KOPT-K1 (cell line): ENCODE results near the gene SH2D5.

Experiments used
- H3K27ac ChIP-seq: fragments of 200-600 bp; sonication (generic); 2 replicates; pipeline ENCODE4 v1.5.1; 2016; ENCODE audit warnings: antibody characterized with exemption, mild to moderate bottlenecking, low read depth, low read length; ENCODE audit not compliant: poor library complexity, severe bottlenecking
- H3K36me3 ChIP-seq: fragments of 200-600 bp; sonication (generic); 2 replicates; pipeline ENCODE4 v1.5.1; 2017; ENCODE audit warnings: antibody characterized with exemption, mild to moderate bottlenecking, low read length, moderate library complexity; ENCODE audit not compliant: insufficient read depth
- H3K9me3 ChIP-seq: fragments of 200-600 bp; sonication (generic); 2 replicates; pipeline ENCODE4 v1.5.1; 2017; ENCODE audit warnings: antibody characterized with exemption, low read length, mild to moderate bottlenecking; ENCODE audit not compliant: insufficient read depth, poor library complexity, severe bottlenecking

SH2D5 gene

GRCh38 chr1:20731057-20731991, 1.2 kb downstream of the SH2D5 start:
- Histone ChIP-seq H3K9me3 (no peaks in the 10 kb centered on the region), H3K36me3 (no peaks in the 10 kb centered on the region; the same call in 1 of the 2 replicates), H3K27ac (no peak overlapping the region)

GRCh38 chr1:20730690-20731056, 1.8 kb downstream of the SH2D5 start:
- Histone ChIP-seq H3K27ac (no peak overlapping the region), H3K9me3 (no peaks in the 10 kb centered on the region)

GRCh38 chr1:20729990-20730689, 2.4 kb downstream of the SH2D5 start:
- no peaks in the 10 kb centered on the region for H3K36me3 ChIP-seq
- H3K9me3 ChIP-seq = no peaks in the 10 kb centered on the region
- H3K27ac ChIP-seq = no peak overlapping the region

More at GRCh38 chr1:20730690-20731056, 1.8 kb downstream of the SH2D5 start:
- no peaks in the 10 kb centered on the region; the same call in 1 of the 2 replicates for H3K36me3 ChIP-seq

- Histone ChIP-seq H3K36me3 (no peaks in the 10 kb centered on the region), H3K9me3 (no peaks in the 10 kb centered on the region), H3K27ac (no peak overlapping the region)
Measured at GRCh38 chr1:20729155-20729931, 3.2 kb downstream of the SH2D5 start.

GRCh38 chr1:20728371-20729154, 3.9 kb downstream of the SH2D5 start:
- Histone ChIP-seq H3K27ac (no peak overlapping the region), H3K9me3 (no peaks in the 10 kb centered on the region), H3K36me3 (no peaks in the 10 kb centered on the region)

GRCh38 chr1:20727746-20728316, 4.7 kb downstream of the SH2D5 start:
- no peaks in the 10 kb centered on the region for H3K9me3 ChIP-seq
- H3K36me3 ChIP-seq = no peaks in the 10 kb centered on the region
- H3K27ac ChIP-seq = no peak overlapping the region

- no peaks in the 10 kb centered on the region for H3K9me3 ChIP-seq
- no peaks in the 10 kb centered on the region for H3K36me3 ChIP-seq
- H3K27ac ChIP-seq = no peak overlapping the region
Measured at GRCh38 chr1:20726932-20727745, 5.4 kb downstream of the SH2D5 start.

GRCh38 chr1:20726118-20726911, 6.2 kb downstream of the SH2D5 start:
- no peaks in the 10 kb centered on the region for H3K36me3 ChIP-seq
- no peaks in the 10 kb centered on the region for H3K9me3 ChIP-seq
- H3K27ac ChIP-seq = no peak overlapping the region

GRCh38 chr1:20725189-20726117, 7.0 kb downstream of the SH2D5 start:
- no peaks in the 10 kb centered on the region for H3K36me3 ChIP-seq
- no peaks in the 10 kb centered on the region for H3K9me3 ChIP-seq
- no peak overlapping the region for H3K27ac ChIP-seq

- H3K27ac ChIP-seq = no peak overlapping the region
- no peaks in the 10 kb centered on the region for H3K9me3 ChIP-seq
- H3K36me3 ChIP-seq = no peaks in the 10 kb centered on the region
Measured at GRCh38 chr1:20724364-20725188, 7.9 kb downstream of the SH2D5 start.

- no peaks in the 10 kb centered on the region for H3K9me3 ChIP-seq
- no peak overlapping the region for H3K27ac ChIP-seq
- H3K36me3 ChIP-seq = no peaks in the 10 kb centered on the region
Measured at GRCh38 chr1:20723537-20724363, 8.8 kb downstream of the SH2D5 start.
